Measurements from ENCODE around the gene SLITRK5.

DNA sequence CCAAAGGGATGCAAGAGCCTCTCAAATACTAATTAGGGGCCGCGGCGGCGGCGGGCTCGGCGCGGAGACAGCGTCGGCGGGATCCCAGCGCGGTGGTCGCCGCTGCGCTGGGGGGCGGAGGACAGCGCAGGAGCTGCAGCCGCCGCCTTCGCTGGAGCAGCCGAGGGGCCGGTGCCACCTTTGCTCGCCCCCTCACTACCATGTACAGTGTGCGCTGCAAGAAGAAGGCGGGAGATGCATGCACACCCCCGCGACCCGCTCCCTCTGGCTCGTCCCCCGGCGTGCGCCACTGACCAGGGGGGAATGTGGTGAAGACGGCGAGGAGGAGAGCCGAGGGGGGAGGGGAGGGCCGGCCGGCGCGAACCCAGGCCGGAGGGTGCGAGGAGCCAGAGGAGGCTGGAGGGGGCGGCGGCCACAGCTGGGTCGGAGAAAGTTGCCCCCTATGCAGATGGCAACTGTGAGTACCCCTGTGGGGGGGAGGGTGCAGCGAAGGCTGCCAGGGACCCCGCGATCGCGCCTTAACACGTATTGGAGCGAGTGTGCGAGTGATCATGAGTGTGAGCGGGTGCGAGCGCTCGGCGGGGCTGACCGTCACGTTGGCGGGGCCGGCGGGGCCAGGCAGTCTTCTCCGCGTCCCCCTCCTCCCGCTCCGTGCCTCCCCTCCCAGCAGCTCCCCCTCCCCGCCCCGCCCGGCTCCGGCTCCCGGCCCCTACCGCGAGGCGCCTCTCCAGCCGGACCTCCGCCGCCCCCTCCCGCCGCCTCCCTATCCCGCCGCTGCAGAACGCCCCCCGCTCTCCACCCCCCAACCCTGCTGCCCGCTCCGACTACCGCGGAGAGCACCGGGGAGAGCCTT lies 808 bp downstream of the SLITRK5 start:
- TF ChIP-seq, protein P1, sequence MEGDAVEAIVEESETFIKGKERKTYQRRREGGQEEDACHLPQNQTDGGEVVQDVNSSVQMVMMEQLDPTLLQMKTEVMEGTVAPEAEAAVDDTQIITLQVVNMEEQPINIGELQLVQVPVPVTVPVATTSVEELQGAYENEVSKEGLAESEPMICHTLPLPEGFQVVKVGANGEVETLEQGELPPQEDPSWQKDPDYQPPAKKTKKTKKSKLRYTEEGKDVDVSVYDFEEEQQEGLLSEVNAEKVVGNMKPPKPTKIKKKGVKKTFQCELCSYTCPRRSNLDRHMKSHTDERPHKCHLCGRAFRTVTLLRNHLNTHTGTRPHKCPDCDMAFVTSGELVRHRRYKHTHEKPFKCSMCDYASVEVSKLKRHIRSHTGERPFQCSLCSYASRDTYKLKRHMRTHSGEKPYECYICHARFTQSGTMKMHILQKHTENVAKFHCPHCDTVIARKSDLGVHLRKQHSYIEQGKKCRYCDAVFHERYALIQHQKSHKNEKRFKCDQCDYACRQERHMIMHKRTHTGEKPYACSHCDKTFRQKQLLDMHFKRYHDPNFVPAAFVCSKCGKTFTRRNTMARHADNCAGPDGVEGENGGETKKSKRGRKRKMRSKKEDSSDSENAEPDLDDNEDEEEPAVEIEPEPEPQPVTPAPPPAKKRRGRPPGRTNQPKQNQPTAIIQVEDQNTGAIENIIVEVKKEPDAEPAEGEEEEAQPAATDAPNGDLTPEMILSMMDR (IDR thresholded peaks at IDR 0.05; ENCODE audit: low read depth, low read length, poor library complexity, severe bottlenecking): no peak
- no peak for TF ChIP-seq EZH2phosphoT487 (IDR thresholded peaks at IDR 0.05; ENCODE audit: borderline replicate concordance, low read length)

Measured in DOHH2 (cell line).